GDM1 (cell line): ENCODE data around the gene STOML2.

Experiments used
- DNase-seq: peaks from one replicate; lab custom pipeline; 2025; lab: John Stamatoyannopoulos, UW

The STOML2 gene

GRCh38 chr9:35072461-35073278, 30.3 kb downstream of the STOML2 start, which contains the start of gene VCP:
VCP (minus strand) TSS chr9:35072625; CDS start chr9:35072353, 272 bp downstream.
- DNase-seq = peak; percentile 98

- peak; percentile 79 for DNase-seq
These were observed 31.0 kb downstream of the STOML2 start for GRCh38 chr9:35071814-35072460.

GRCh38 chr9:35070823-35071813, 31.8 kb downstream of the STOML2 start:
- no peak for DNase-seq

GRCh38 chr9:35069020-35069419, 33.9 kb downstream of the STOML2 start:
- no peak for DNase-seq

GRCh38 chr9:35067056-35067455, 35.9 kb downstream of the STOML2 start:
- no peak for DNase-seq

GRCh38 chr9:35060548-35061207, 42.3 kb downstream of the STOML2 start:
- DNase-seq = no peak

- no peak for DNase-seq
These were observed 43.5 kb downstream of the STOML2 start for GRCh38 chr9:35059438-35059837.

- DNase-seq = no peak
These were observed 45.7 kb downstream of the STOML2 start for GRCh38 chr9:35057271-35057620.

- no peak for DNase-seq
These were observed 46.2 kb downstream of the STOML2 start for GRCh38 chr9:35056571-35057270.

- DNase-seq = no peak
These were observed 47.9 kb downstream of the STOML2 start for GRCh38 chr9:35054871-35055644.

- no peak for DNase-seq
These were observed 48.6 kb downstream of the STOML2 start for GRCh38 chr9:35054185-35054835.

- DNase-seq = peak; percentile 2
These were observed 51.6 kb downstream of the STOML2 start for GRCh38 chr9:35051069-35051967.
